Measurements from ENCODE around the gene NELFA. TPM values are rescaled to one million over a fixed set of nuclear protein-coding genes. Genes with fewer than 3 reads are reported as not detected.

NELFA gene
- total RNA-seq, 1 experiment from 2014 or later: 55.0 TPM

- no CpG with 5 or more reads among the region's 4 CpGs for WGBS (ENCODE audit: extremely low coverage, insufficient read length, low lambda C conversion rate)
- H3K9me3 ChIP-seq (ENCODE audit: control insufficient read depth, low read depth, low read length): no peaks in the 10 kb centered on the region
Measured at GRCh38 chr4:2015008-2015407, 6.2 kb upstream of the NELFA start.

More at GRCh38 chr4:2015008-2015407, 6.2 kb upstream of the NELFA start:
- H4K8ac ChIP-seq (replicated peaks; ENCODE audit: insufficient read length, low read depth, low read length): no peak overlapping the region
- H3K4ac ChIP-seq (ENCODE audit: low read depth, low read length): no peak overlapping the region
- no peaks in the 10 kb centered on the region for H3K36me3 Mint-ChIP-seq (ENCODE audit: insufficient read depth in 1 of 3, low read depth in 3 of 3)
- H2BK15ac ChIP-seq (ENCODE audit: low read depth, low read length): no peak overlapping the region
- H3K9me3 Mint-ChIP-seq: no peaks in the 10 kb centered on the region
- no peak overlapping the region for H2BK120ac ChIP-seq (ENCODE audit: low read depth, low read length, poor library complexity, severe bottlenecking)
- no peak overlapping the region for H3K9ac ChIP-seq (ENCODE audit: extremely low read depth, insufficient read length, low read length)
- H3K27ac Mint-ChIP-seq: no peak overlapping the region
- no peak for DNase-seq
- no peaks in the 10 kb centered on the region for H3K27me3 ChIP-seq (ENCODE audit: insufficient read depth, low read length)
- no peak for TF ChIP-seq CTCF (conservative IDR thresholded peaks at IDR 0.05)
- H3K79me1 ChIP-seq (ENCODE audit: insufficient read depth, low read depth, low read length, poor library complexity, severe bottlenecking): no peaks in the 10 kb centered on the region
- H2AFZ ChIP-seq (ENCODE audit: low read length): no peak overlapping the region
- H3K79me2 ChIP-seq (ENCODE audit: insufficient read depth, low read length): no peaks in the 10 kb centered on the region
- no peak overlapping the region for H3K27ac ChIP-seq (ENCODE audit: insufficient read length, low read depth, low read length)
- no peaks in the 10 kb centered on the region for H3K23me2 ChIP-seq (ENCODE audit: insufficient read length, low read depth, low read length, poor library complexity, severe bottlenecking)
- no peak overlapping the region for H4K5ac ChIP-seq (ENCODE audit: insufficient read length, low read depth, low read length)
- no peak overlapping the region for H2BK12ac ChIP-seq (ENCODE audit: insufficient read length, low read depth, low read length)
- H3K27me3 Mint-ChIP-seq (ENCODE audit: low read depth): peaks cover 32% of the 10 kb centered on the region
- no peak overlapping the region for H3K4me3 Mint-ChIP-seq
- no peak overlapping the region for H3K18ac ChIP-seq (ENCODE audit: insufficient read length, low read depth, low read length)
- H3K23ac ChIP-seq (ENCODE audit: insufficient read length, low read depth, low read length): no peak overlapping the region
- no peak overlapping the region for H3K14ac ChIP-seq (ENCODE audit: insufficient read depth, low read length)
- H3K4me1 ChIP-seq (ENCODE audit: insufficient read depth, low read length): no peaks in the 10 kb centered on the region
- H3K4me1 Mint-ChIP-seq: peaks cover 0 to 3% of the 10 kb centered on the region in 2 experiments; a peak in 2 of 4 replicates
- H2BK20ac ChIP-seq (ENCODE audit: low read depth, low read length, poor library complexity, severe bottlenecking): no peak overlapping the region
- no peak overlapping the region for H3K56ac ChIP-seq (ENCODE audit: insufficient read length, low read depth, low read length)
- no peak overlapping the region for H2BK5ac ChIP-seq (ENCODE audit: insufficient read length, low read length)
- H3T11ph ChIP-seq (ENCODE audit: low read length): no peak overlapping the region
- H2AK5ac ChIP-seq (ENCODE audit: insufficient read length, low read length): no peak overlapping the region
- no peak overlapping the region for H4K91ac ChIP-seq (ENCODE audit: insufficient read length, low read depth, low read length)
- H3K4me2 ChIP-seq (ENCODE audit: insufficient read depth, insufficient read length, low read length): no peak overlapping the region
- no peaks in the 10 kb centered on the region for H4K20me1 ChIP-seq (ENCODE audit: control insufficient read depth, insufficient read depth, insufficient read length)

All from H9 (cell line).